Activated naive CD8-positive, alpha-beta T cell (primary cell): Measurements from ENCODE around the gene ROM1.
A peak's percentile ranks its signal among the peaks of the same experiment; 100 is the strongest.
"Not testable (repeated sequence)": the region's sequence is repeated elsewhere in the genome, so short reads cannot be mapped to it uniquely, and the experiment has no call there.

ENCODE experiments used
- H3K27ac Mint-ChIP-seq: one replicate; pipeline ENCODE4 v1.8.0; 2021; ENCODE audit warnings: mixed read lengths
- H3K27me3 Mint-ChIP-seq: one replicate; pipeline ENCODE4 v1.8.0; 2021; ENCODE audit warnings: mixed read lengths
- H3K36me3 Mint-ChIP-seq: one replicate; pipeline ENCODE4 v1.8.0; 2021; ENCODE audit warnings: mixed read lengths
- H3K4me1 Mint-ChIP-seq: one replicate; pipeline ENCODE4 v1.8.0; 2021; ENCODE audit warnings: low read depth, mixed read lengths
- H3K4me3 Mint-ChIP-seq: one replicate; pipeline ENCODE4 v1.8.0; 2021; ENCODE audit warnings: mild to moderate bottlenecking, mixed read lengths
- H3K9me3 Mint-ChIP-seq: one replicate; pipeline ENCODE4 v1.8.0; 2021; ENCODE audit warnings: low read depth, mixed read lengths

Gene ROM1

DNA sequence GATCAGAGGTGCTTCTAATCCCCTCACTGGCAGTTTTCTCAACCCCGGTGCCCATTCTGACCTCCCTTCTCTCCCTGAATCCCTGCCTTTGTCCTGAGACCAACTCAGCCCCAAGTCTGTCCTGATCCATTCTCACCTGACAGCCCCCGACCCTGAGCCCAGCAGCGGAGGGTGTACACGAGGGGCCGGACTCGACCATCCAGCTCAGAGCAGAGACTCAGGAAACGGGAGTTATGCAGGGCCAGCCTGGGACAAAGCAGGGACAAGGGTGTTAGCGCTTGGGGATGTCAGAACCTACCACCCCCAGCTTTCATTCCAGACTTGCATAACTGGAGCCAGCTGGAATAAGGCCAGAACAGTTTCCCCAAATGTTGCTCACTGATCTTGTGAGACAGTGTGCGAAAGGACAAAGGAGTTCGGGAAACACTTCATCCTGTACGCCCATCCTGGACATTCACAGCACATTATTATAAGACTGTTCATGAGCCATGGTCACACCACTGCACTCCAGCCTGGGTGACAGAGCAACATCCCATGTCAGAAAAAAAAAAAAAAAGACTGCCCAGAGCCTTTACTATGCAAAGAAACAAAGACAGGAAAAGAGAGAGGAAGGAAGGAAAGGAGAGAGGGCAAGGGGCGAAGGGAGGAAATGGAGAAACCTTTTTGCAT is 35.9 kb upstream of the ROM1 start:
- Mint-ChIP-seq H3K4me3 (no peak overlapping the region), H3K9me3 (no peaks in the 10 kb centered on the region), H3K27me3 (no peaks in the 10 kb centered on the region), H3K4me1 (peaks cover 26% of the 10 kb centered on the region), H3K27ac (no peak overlapping the region), H3K36me3 (peaks cover 11% of the 10 kb centered on the region)

- Mint-ChIP-seq H3K27me3 (no peaks in the 10 kb centered on the region), H3K36me3 (peaks cover 5% of the 10 kb centered on the region), H3K9me3 (no peaks in the 10 kb centered on the region), H3K4me3 (no peak overlapping the region), H3K27ac (no peak overlapping the region), H3K4me1 (peaks cover 19% of the 10 kb centered on the region)
Observed at GRCh38 chr11:62578541-62578940, 34.5 kb upstream of the ROM1 start.

- peaks cover 15% of the 10 kb centered on the region for H3K4me1 Mint-ChIP-seq
- no peaks in the 10 kb centered on the region for H3K27me3 Mint-ChIP-seq
- no peak overlapping the region for H3K4me3 Mint-ChIP-seq
- peaks cover 5% of the 10 kb centered on the region for H3K36me3 Mint-ChIP-seq
- H3K27ac Mint-ChIP-seq, result no peak overlapping the region
- no peaks in the 10 kb centered on the region for H3K9me3 Mint-ChIP-seq
Observed at GRCh38 chr11:62579252-62579651, 33.8 kb upstream of the ROM1 start.

DNA sequence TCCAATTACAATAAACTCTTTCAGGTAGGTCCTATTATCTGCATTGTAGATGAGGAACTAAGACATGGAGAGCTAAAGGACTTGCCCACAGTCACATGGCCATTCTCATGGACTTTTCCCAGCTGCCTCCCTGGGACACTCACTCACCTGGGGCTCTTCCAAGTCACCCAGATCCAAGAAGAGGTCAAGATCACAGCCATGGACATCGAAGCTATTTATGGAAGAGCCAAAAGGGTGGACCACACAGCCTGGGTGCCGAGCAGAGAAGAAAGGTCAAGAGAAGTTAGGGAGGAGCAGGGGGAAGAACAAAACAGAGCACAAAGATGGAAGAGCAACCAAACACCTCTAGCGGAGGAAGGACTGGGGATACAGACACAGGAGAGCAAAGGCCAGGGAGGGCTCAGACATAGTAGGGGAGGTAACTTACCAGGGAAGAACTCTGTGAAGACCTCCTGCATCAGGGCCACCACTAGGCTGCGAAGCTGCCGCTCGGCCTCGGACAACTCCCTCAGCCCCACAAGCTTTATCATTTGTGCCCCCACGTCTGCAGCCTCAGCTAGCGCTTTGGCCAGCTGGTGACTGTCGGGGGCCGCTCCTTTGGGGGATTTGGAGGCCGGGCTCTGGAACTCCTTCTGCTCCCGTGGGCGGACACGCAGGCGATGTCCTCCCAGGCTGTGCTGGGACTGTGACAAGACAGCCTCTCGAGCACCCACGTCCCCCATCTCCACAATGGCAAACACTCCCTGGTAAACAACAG is 31.9 kb upstream of the ROM1 start:
- Mint-ChIP-seq H3K4me3 (no peak overlapping the region), H3K27ac (peak overlapping the region; percentile 58), H3K27me3 (no peaks in the 10 kb centered on the region), H3K36me3 (peaks cover 5% of the 10 kb centered on the region), H3K9me3 (no peaks in the 10 kb centered on the region), H3K4me1 (peaks cover 8% of the 10 kb centered on the region)

DNA sequence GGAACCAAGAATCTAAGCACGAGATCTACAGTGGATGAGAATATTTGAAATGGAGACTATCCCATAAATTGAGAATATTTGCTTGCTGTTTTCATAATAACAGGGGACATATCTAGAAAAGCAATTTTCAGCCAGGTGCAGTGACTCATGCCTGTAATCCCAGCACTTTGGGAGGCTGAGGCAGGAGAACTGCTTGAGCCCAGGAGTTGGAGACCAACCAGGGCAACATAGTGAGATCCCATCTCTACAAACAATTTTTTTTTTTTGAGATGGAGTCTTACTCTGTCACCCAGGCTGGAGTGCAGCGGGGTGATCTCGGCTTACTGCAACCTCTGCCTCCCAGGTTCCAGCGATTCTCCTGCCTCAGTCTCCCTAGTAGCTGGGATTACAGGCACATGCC is 31.3 kb upstream of the ROM1 start:
- H3K4me1 Mint-ChIP-seq, H3K4me3 Mint-ChIP-seq, H3K27ac Mint-ChIP-seq: not testable (repeated sequence)

DNA sequence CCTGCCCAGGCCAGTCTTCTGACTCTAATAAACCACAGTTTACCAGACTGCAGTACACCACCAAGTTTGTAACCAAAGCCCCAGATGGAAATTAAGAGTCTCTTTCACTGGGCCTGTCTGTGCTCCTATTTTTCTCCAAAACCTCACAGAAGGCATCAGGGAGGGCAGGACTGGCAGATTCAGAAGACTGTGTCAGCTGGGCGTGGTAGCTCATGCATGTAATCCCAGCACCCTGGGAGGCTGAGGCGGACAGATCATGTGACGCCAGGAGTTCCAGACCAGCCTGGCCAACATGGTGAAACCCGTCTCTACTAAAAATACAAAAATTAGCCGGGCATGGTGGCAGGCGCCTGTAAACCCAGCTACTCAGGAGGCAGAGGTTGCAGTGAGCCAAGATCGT is 27.7 kb upstream of the ROM1 start:
- not testable (repeated sequence) for H3K36me3 Mint-ChIP-seq, H3K4me3 Mint-ChIP-seq, H3K9me3 Mint-ChIP-seq, H3K27me3 Mint-ChIP-seq, H3K27ac Mint-ChIP-seq
- H3K4me1 Mint-ChIP-seq, result peaks cover 24% of the 10 kb centered on the region

More for the DNA sequence above, 31.3 kb upstream of the ROM1 start:
- H3K36me3 Mint-ChIP-seq, H3K27me3 Mint-ChIP-seq, H3K9me3 Mint-ChIP-seq: not testable (repeated sequence)

DNA sequence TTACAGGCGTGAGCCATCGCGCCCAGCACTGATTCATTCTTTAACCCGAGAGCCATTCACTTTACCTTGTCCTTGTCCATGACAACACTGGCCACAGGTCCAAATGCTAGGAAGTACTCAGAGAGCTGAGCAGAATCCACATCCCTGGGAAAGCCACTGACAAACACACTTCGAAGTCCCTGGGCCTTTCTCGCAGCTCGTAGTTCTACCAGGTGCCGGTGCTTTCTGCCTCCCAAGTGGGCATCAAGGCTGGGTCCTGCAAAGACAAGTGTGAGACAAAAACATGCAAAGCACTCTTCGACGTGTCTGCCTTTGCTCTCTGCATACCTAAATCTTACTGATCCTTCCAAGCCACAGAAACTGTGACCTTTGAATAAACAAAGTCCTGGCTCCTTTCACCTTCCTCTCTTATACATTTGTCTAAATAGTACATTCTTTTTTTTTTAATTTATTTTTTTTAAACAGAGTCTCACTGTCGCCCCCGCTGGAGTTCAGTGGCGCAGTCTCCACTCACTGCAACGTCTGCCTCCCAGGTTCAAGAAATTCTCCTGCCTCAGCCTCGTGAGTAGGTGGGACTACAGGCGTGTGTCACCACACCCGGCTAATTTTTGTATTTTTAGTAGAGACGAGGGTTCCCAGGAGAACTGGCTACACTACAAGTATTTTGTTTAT is 24.0 kb upstream of the ROM1 start:
- Mint-ChIP-seq H3K9me3 (no peaks in the 10 kb centered on the region), H3K36me3 (peaks cover 5% of the 10 kb centered on the region), H3K4me3 (peak overlapping the region; percentile 95), H3K27me3 (no peaks in the 10 kb centered on the region), H3K27ac (peak overlapping the region; percentile 91), H3K4me1 (peaks cover 39% of the 10 kb centered on the region)

GRCh38 chr11:62591448-62592145 is 21.5 kb upstream of the ROM1 start, which contains the start of gene TUT1:
TUT1 (minus strand) TSS chr11:62591523; CDS start chr11:62591485, 38 bp downstream.
- Mint-ChIP-seq H3K4me1 (peaks cover 45% of the 10 kb centered on the region), H3K27me3 (no peaks in the 10 kb centered on the region), H3K36me3 (peaks cover 5% of the 10 kb centered on the region), H3K27ac (peak within 1 kb of the TSS; percentile 91), H3K4me3 (peak within 1 kb of the TSS; percentile 95), H3K9me3 (no peaks in the 10 kb centered on the region)

GRCh38 chr11:62592146-62592815 is 20.8 kb upstream of the ROM1 start:
- Mint-ChIP-seq H3K27me3 (no peaks in the 10 kb centered on the region), H3K36me3 (peaks cover 5% of the 10 kb centered on the region), H3K4me1 (peaks cover 48% of the 10 kb centered on the region), H3K9me3 (no peaks in the 10 kb centered on the region), H3K27ac (peak overlapping the region; percentile 91), H3K4me3 (peak overlapping the region; percentile 95)

DNA sequence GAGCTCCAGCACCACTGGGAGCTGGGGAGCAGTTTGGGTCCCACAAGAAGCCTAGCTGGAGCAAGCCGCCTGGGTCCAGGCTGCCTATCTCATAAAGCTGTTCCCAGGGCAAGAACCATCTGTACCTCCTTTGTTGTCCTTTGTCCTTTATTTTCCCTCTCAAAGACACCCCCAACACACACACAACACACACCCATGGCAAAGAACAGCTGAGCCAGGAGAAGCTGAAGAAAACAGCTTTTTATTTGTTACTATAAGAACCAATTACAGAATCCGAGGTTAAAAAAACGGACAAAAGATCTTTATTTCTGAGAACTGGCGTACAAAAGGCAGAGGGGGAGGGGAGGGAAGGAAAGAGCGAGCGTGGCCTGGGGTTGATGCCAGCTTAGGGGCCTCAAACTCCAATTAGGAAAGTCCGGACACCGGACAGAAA is 20.1 kb upstream of the ROM1 start:
- peak overlapping the region; percentile 91 for H3K27ac Mint-ChIP-seq
- no peaks in the 10 kb centered on the region for H3K9me3 Mint-ChIP-seq
- H3K27me3 Mint-ChIP-seq, result no peaks in the 10 kb centered on the region
- peaks cover 8% of the 10 kb centered on the region for H3K36me3 Mint-ChIP-seq
- H3K4me1 Mint-ChIP-seq, result peaks cover 49% of the 10 kb centered on the region
- peak overlapping the region; percentile 95 for H3K4me3 Mint-ChIP-seq

- peak overlapping the region; percentile 82 for H3K4me3 Mint-ChIP-seq
- peaks cover 52% of the 10 kb centered on the region for H3K4me1 Mint-ChIP-seq
- peaks cover 8% of the 10 kb centered on the region for H3K36me3 Mint-ChIP-seq
- no peaks in the 10 kb centered on the region for H3K9me3 Mint-ChIP-seq
- no peaks in the 10 kb centered on the region for H3K27me3 Mint-ChIP-seq
- peak overlapping the region; percentile 90 for H3K27ac Mint-ChIP-seq
Observed at GRCh38 chr11:62593434-62594044, 19.5 kb upstream of the ROM1 start.

DNA sequence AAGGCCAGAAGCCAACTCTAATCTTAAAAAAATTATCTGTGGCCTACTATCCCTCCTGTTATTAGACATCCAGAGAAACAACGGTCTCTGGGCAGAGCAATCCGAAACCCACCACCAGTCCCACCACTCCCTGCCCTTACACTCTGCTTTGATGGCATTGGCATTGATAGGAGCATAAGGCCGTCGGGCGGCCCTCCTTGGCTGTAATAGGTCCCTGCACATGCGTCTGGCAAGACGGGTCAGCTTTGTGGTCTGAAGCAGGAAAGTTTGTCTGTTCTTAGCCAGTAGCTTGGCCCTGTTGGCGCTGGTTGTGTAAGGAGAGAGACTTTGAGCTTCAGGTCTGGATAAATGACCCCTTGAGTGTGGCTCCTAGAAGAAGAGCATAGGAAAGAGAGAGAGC is 17.9 kb upstream of the ROM1 start:
- Mint-ChIP-seq H3K27ac (no peak overlapping the region), H3K27me3 (no peaks in the 10 kb centered on the region), H3K36me3 (peaks cover 18% of the 10 kb centered on the region), H3K4me3 (no peak overlapping the region), H3K4me1 (peaks cover 60% of the 10 kb centered on the region), H3K9me3 (no peaks in the 10 kb centered on the region)

- Mint-ChIP-seq H3K27me3 (no peaks in the 10 kb centered on the region), H3K27ac (peak overlapping the region; percentile 95), H3K4me3 (peak overlapping the region; percentile 93), H3K36me3 (peaks cover 25% of the 10 kb centered on the region), H3K4me1 (peaks cover 58% of the 10 kb centered on the region), H3K9me3 (no peaks in the 10 kb centered on the region)
Observed at GRCh38 chr11:62599069-62599696, 13.9 kb upstream of the ROM1 start.

GRCh38 chr11:62599901-62600300 is 13.2 kb upstream of the ROM1 start:
- Mint-ChIP-seq H3K4me3 (peak overlapping the region; percentile 93), H3K36me3 (peaks cover 25% of the 10 kb centered on the region), H3K27ac (peak overlapping the region; percentile 95), H3K4me1 (peaks cover 52% of the 10 kb centered on the region), H3K9me3 (no peaks in the 10 kb centered on the region), H3K27me3 (no peaks in the 10 kb centered on the region)
